Fibroblast of lung (primary cell): ENCODE results near the gene COQ10B. TPM values are rescaled to one million over a fixed set of nuclear protein-coding genes. Genes with fewer than 3 reads are reported as not detected.

Experiments used
- DNase-seq, 2 donors: peaks; one replicate each; pipeline versions ENCODE4 v3.0.0 to v3.0.0-alpha.2; 2010; ENCODE audit warnings: low read depth in 2 of 2
- H2AFZ ChIP-seq: 2 replicates; pipeline ENCODE4 v1.5.1; 2012; ENCODE audit warnings: low read length, control low read depth, inconsistent platforms
- H3K27ac ChIP-seq: 2 replicates; pipeline ENCODE4 v1.5.1; 2011; ENCODE audit warnings: low read length, control low read depth; ENCODE audit not compliant: insufficient read depth
- H3K27me3 ChIP-seq: 2 replicates; pipeline ENCODE4 v1.5.1; 2011; ENCODE audit warnings: mild to moderate bottlenecking, low read length; ENCODE audit not compliant: control insufficient read depth, insufficient read depth
- H3K36me3 ChIP-seq: 2 replicates; pipeline ENCODE4 v1.5.1; 2011; ENCODE audit warnings: low read length; ENCODE audit not compliant: control insufficient read depth, insufficient read depth
- H3K4me1 ChIP-seq: 2 replicates; pipeline ENCODE4 v1.5.1; 2011; ENCODE audit warnings: low read length; ENCODE audit not compliant: control insufficient read depth, insufficient read depth; ENCODE audit errors: extremely low read depth
- H3K4me2 ChIP-seq: 2 replicates; pipeline ENCODE4 v1.5.1; 2011; ENCODE audit warnings: low read length, control low read depth; ENCODE audit not compliant: insufficient read depth; ENCODE audit errors: extremely low read depth
- H3K4me3 ChIP-seq, 4 experiments: fragments of 200-600 bp in 1 of 4; sonication (generic) in 1 of 4; replicated peaks in 1 of 4; 2 replicates each; pipeline ENCODE4 v1.5.1; 2011 to 2016; ENCODE audit warnings: low read length in 4 of 4, low read depth in 3 of 4, mild to moderate bottlenecking in 3 of 4, control low read depth in 2 of 4, inconsistent platforms in 1 of 4, mixed read lengths in 1 of 4; ENCODE audit not compliant: insufficient read depth in 1 of 4; ENCODE audit errors: control extremely low read depth in 1 of 4
- H3K79me2 ChIP-seq: 2 replicates; pipeline ENCODE4 v1.5.1; 2012; ENCODE audit warnings: mild to moderate bottlenecking, low read length, inconsistent platforms; ENCODE audit not compliant: control insufficient read depth, insufficient read depth
- H3K9ac ChIP-seq: 2 replicates; pipeline ENCODE4 v1.5.1; 2011; ENCODE audit warnings: mild to moderate bottlenecking, low read length, control low read depth; ENCODE audit not compliant: insufficient read depth
- H3K9me3 ChIP-seq: 2 replicates; pipeline ENCODE4 v1.5.1; 2012; ENCODE audit warnings: low read depth, low read length; ENCODE audit not compliant: control insufficient read depth, insufficient read depth
- H4K20me1 ChIP-seq: 2 replicates; pipeline ENCODE4 v1.5.1; 2011; ENCODE audit warnings: low read length; ENCODE audit not compliant: control insufficient read depth, insufficient read depth; ENCODE audit errors: extremely low read depth
- CTCF ChIP-seq, 2 donors: IDR thresholded peaks in 1 of 2; conservative IDR thresholded peaks in 1 of 2; 1 replicate in 1 of 2; 2 replicates in 1 of 2; pipeline ENCODE4 v1.5.1; 2011 to 2012; ENCODE audit warnings: low read length in 2 of 2, control low read depth in 1 of 2, inconsistent platforms in 1 of 2, low read depth in 1 of 2, mild to moderate bottlenecking in 1 of 2
- EZH2 ChIP-seq: IDR thresholded peaks from 2 replicates; pipeline ENCODE4 v1.5.1; 2012; ENCODE audit warnings: low read length, control low read depth, mild to moderate bottlenecking; ENCODE audit errors: missing control alignments
- polyA plus RNA-seq, 2 donors: library from polyadenylated mRNA; depleted of rRNA in 1 of 2; stranded (reverse) in 1 of 2; unstranded in 1 of 2; fragments of >200 nt; gene quantifications; 2 replicates each; pipeline ENCODE4 v1.2.1, GENCODE V29; 2011 to 2012; ENCODE audit warnings: missing spikeins in 1 of 2
- total RNA-seq: library from RNA; depleted of rRNA; stranded (reverse); fragments of >200 nt; gene quantifications from 2 replicates; pipeline ENCODE4 v1.2.1, GENCODE V29; 2014

COQ10B gene
- total and polyA plus RNA-seq, 2 donors (not counting 1 experiment from before 2014, with no cell fraction given) = 11.6 to 41.9 TPM

GRCh38 chr2:197433780-197434438 lies 19.4 kb upstream of the COQ10B start:
- H3K36me3 ChIP-seq = no peaks in the 10 kb centered on the region
- no peak for TF ChIP-seq EZH2
- TF ChIP-seq CTCF (conservative IDR thresholded peaks at IDR 0.05 in 1 of 2, IDR thresholded peaks at IDR 0.05 in 1 of 2; ENCODE audit: low read depth in 1 of 2, low read length in 2 of 2) = no peak
- peak; percentile 11 to 23 for DNase-seq
- peak overlapping the region; percentile 58 to 100 (median 88) for H3K4me3 ChIP-seq
- peak overlapping the region; percentile 89 for H3K4me2 ChIP-seq
- peaks cover 60% of the 10 kb centered on the region for H3K79me2 ChIP-seq
- no peaks in the 10 kb centered on the region for H3K27me3 ChIP-seq
- H3K4me1 ChIP-seq = peaks cover 4% of the 10 kb centered on the region
- H3K9me3 ChIP-seq = no peaks in the 10 kb centered on the region
- H3K27ac ChIP-seq = peak overlapping the region; percentile 93
- no peak overlapping the region for H2AFZ ChIP-seq
- peak overlapping the region; percentile 93 for H3K9ac ChIP-seq
- H4K20me1 ChIP-seq = peaks cover 7% of the 10 kb centered on the region

- Histone ChIP-seq H2AFZ (peak within 1 kb of the TSS; percentile 86), H3K27me3 (no peaks in the 10 kb centered on the region), H3K27ac (peak within 1 kb of the TSS; percentile 93), H3K4me2 (peak within 1 kb of the TSS; percentile 89), H3K36me3 (no peaks in the 10 kb centered on the region), H3K9ac (peak within 1 kb of the TSS; percentile 93), H3K9me3 (no peaks in the 10 kb centered on the region), H4K20me1 (peaks cover 7% of the 10 kb centered on the region), H3K4me1 (peaks cover 4% of the 10 kb centered on the region), H3K4me3 (peak within 1 kb of the TSS; percentile 66 to 100 (median 88)), H3K79me2 (peaks cover 51% of the 10 kb centered on the region)
- TF ChIP-seq EZH2 = no peak
- TF ChIP-seq CTCF (conservative IDR thresholded peaks at IDR 0.05 in 1 of 2, IDR thresholded peaks at IDR 0.05 in 1 of 2; ENCODE audit: low read depth in 1 of 2, low read length in 2 of 2) = no peak
- peak; percentile 95 to 98 for DNase-seq
These were observed 18.5 kb upstream of the COQ10B start, which contains the start of gene SF3B1 for GRCh38 chr2:197434541-197435513. Gene SF3B1, minus strand, starts transcription at chr2:197435028. Its CDS starts 29 bp downstream, at chr2:197434999.
